HG02973 (cell line): ENCODE results near the gene NCOA7.
"Not testable (repeated sequence)": the region's sequence is repeated elsewhere in the genome, so short reads cannot be mapped to it uniquely, and the experiment has no call there.

Source experiments
- ATAC-seq: cut with Tn5 transposase; IDR thresholded peaks from one replicate; pipeline ENCODE4 v1.9.1; 2021; ENCODE audit warnings: moderate library complexity; ENCODE audit not compliant: unreplicated experiment

Gene NCOA7

GRCh38 chr6:125791820-125792165 lies 1.0 kb downstream of the NCOA7 start:
- no peak for ATAC-seq

- no peak for ATAC-seq
Measured at GRCh38 chr6:125792172-125792571, 1.4 kb downstream of the NCOA7 start.

GRCh38 chr6:125792680-125793079 lies 1.9 kb downstream of the NCOA7 start:
- ATAC-seq: no peak

GRCh38 chr6:125793280-125793679 lies 2.5 kb downstream of the NCOA7 start:
- no peak for ATAC-seq

- no peak for ATAC-seq
Measured at GRCh38 chr6:125793863-125794262, 3.1 kb downstream of the NCOA7 start.

- no peak for ATAC-seq
Measured at GRCh38 chr6:125794342-125795137, 3.8 kb downstream of the NCOA7 start.

- ATAC-seq: no peak
Measured at GRCh38 chr6:125795301-125795700, 4.5 kb downstream of the NCOA7 start.

- no peak for ATAC-seq
Measured at GRCh38 chr6:125797120-125797885, 6.5 kb downstream of the NCOA7 start.

- no peak for ATAC-seq
Measured at GRCh38 chr6:125797886-125798444, 7.2 kb downstream of the NCOA7 start.

- ATAC-seq: peak; percentile 85
Measured at GRCh38 chr6:125798734-125799508, 8.2 kb downstream of the NCOA7 start.

GRCh38 chr6:125802383-125802782 lies 11.6 kb downstream of the NCOA7 start:
- no peak for ATAC-seq

GRCh38 chr6:125802943-125803377 lies 12.2 kb downstream of the NCOA7 start:
- ATAC-seq: no peak

- peak; percentile 60 for ATAC-seq
Measured at GRCh38 chr6:125804264-125804663, 13.5 kb downstream of the NCOA7 start.

GRCh38 chr6:125804866-125805425 lies 14.2 kb downstream of the NCOA7 start:
- ATAC-seq: not testable (repeated sequence)

GRCh38 chr6:125806813-125807212 lies 16.1 kb downstream of the NCOA7 start:
- ATAC-seq: no peak

GRCh38 chr6:125807293-125807692 lies 16.5 kb downstream of the NCOA7 start:
- ATAC-seq: peak; percentile 49

GRCh38 chr6:125808060-125808459 lies 17.3 kb downstream of the NCOA7 start:
- ATAC-seq: no peak

- ATAC-seq: no peak
Measured at GRCh38 chr6:125808591-125808990, 17.8 kb downstream of the NCOA7 start.

- no peak for ATAC-seq
Measured at GRCh38 chr6:125809570-125810170, 18.9 kb downstream of the NCOA7 start.

GRCh38 chr6:125810445-125810844 lies 19.7 kb downstream of the NCOA7 start:
- ATAC-seq: no peak
